Ascending aorta (tissue), 2 donors: ENCODE measurements around the gene STK4. TPM values are rescaled to one million over a fixed set of nuclear protein-coding genes. Genes with fewer than 3 reads are reported as not detected.
"Not testable (repeated sequence)": the region's sequence is repeated elsewhere in the genome, so short reads cannot be mapped to it uniquely, and the experiment has no call there.

Experiments
- DNase-seq, 2 donors: peaks; one replicate each; pipeline ENCODE4 v3.0.0-alpha.2; 2019; ENCODE audit warnings: low spot score in 2 of 2
- H3K27ac ChIP-seq, 2 donors: fragments of 200-600 bp; sonication (generic); one replicate each; pipeline ENCODE4 v1.5.1; 2016 to 2017; ENCODE audit warnings: mild to moderate bottlenecking in 1 of 2
- H3K27me3 ChIP-seq: fragments of 200-600 bp; sonication (generic); one replicate; pipeline ENCODE4 v1.5.1; 2017
- H3K36me3 ChIP-seq, 2 donors: fragments of 200-600 bp; sonication (generic); one replicate each; pipeline ENCODE4 v1.5.1; 2016
- H3K4me1 ChIP-seq, 2 donors: fragments of 200-600 bp; sonication (generic); one replicate each; pipeline ENCODE4 v1.5.1; 2016 to 2017; ENCODE audit warnings: mild to moderate bottlenecking in 1 of 2
- H3K4me3 ChIP-seq, 2 donors: fragments of 200-600 bp; sonication (generic); one replicate each; pipeline ENCODE4 v1.5.1; 2016 to 2017; ENCODE audit warnings: mild to moderate bottlenecking in 1 of 2
- H3K9me3 ChIP-seq, 2 donors: fragments of 200-600 bp; sonication (generic); one replicate each; pipeline ENCODE4 v1.5.1; 2016
- intact Hi-C: fragments of 100-400 bp; cut with DNase I; formaldehyde crosslinking; loops from one replicate; pipeline ENCODE4 v1.15.1; 2023
- total RNA-seq: library from RNA; depleted of rRNA; stranded (reverse); fragments of >200 nt; gene quantifications from one replicate; pipeline ENCODE4 v1.1.0, GENCODE V29; 2016
- TF ChIP-seq, protein P1 (sequence below), 3 experiments: fragments of 200-600 bp in 2 of 3; fragments of 450-650 bp in 1 of 3; sonication (generic) in 2 of 3; IDR thresholded peaks; one replicate each; pipeline ENCODE4 v1.5.1; 2016 to 2019; ENCODE audit warnings: antibody characterized with exemption in 3 of 3, mild to moderate bottlenecking in 1 of 3, moderate library complexity in 1 of 3

STK4 gene
- total RNA-seq, 1 donor from 2014 or later = 20.6 TPM

- Histone ChIP-seq H3K27ac (no peak overlapping the region), H3K4me3 (no peak overlapping the region), H3K4me1 (no peaks in the 10 kb centered on the region), H3K36me3 (peaks cover 5 to 10% of the 10 kb centered on the region in 2 donors), H3K27me3 (no peaks in the 10 kb centered on the region), H3K9me3 (no peaks in the 10 kb centered on the region)
- TF ChIP-seq, protein P1, sequence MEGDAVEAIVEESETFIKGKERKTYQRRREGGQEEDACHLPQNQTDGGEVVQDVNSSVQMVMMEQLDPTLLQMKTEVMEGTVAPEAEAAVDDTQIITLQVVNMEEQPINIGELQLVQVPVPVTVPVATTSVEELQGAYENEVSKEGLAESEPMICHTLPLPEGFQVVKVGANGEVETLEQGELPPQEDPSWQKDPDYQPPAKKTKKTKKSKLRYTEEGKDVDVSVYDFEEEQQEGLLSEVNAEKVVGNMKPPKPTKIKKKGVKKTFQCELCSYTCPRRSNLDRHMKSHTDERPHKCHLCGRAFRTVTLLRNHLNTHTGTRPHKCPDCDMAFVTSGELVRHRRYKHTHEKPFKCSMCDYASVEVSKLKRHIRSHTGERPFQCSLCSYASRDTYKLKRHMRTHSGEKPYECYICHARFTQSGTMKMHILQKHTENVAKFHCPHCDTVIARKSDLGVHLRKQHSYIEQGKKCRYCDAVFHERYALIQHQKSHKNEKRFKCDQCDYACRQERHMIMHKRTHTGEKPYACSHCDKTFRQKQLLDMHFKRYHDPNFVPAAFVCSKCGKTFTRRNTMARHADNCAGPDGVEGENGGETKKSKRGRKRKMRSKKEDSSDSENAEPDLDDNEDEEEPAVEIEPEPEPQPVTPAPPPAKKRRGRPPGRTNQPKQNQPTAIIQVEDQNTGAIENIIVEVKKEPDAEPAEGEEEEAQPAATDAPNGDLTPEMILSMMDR (IDR thresholded peaks at IDR 0.05) = no peak
- DNase-seq = no peak
- intact Hi-C loops = no loop called here
Observed at GRCh38 chr20:45008521-45009049, 42.3 kb downstream of the STK4 start.

- no peak for DNase-seq
- no peak overlapping the region for H3K4me3 ChIP-seq
- H3K27me3 ChIP-seq = no peaks in the 10 kb centered on the region
- H3K36me3 ChIP-seq = peaks cover 0 to 7% of the 10 kb centered on the region in 2 donors
- H3K9me3 ChIP-seq = no peaks in the 10 kb centered on the region
- no peak overlapping the region for H3K27ac ChIP-seq
- TF ChIP-seq, protein P1 (IDR thresholded peaks at IDR 0.05) = no peak
- no peaks in the 10 kb centered on the region for H3K4me1 ChIP-seq
- intact Hi-C loops = no loop called here
Observed at GRCh38 chr20:45010399-45010828, 44.1 kb downstream of the STK4 start.

DNA sequence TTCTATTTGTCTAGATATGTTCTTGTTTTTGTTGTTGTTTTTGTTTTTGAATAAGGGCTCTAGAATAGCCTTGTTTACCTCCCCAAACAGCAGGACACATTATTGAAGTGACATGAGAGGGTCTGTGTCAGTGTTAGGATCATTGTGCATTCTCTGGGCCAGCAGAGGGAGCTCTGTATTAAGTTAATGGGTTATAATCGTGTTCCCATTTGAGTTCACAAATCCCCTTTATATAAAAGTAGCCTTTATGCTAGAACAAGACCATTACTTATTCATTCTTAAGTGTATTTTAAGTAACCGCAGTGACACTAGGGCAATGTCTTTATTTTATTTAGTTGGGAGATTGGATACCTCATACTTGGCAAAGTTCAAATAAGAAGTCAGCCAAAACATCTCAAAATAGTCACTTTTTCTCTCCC is 44.8 kb downstream of the STK4 start:
- peak in 1 of 2 donors; percentile 71 for DNase-seq
- no peaks in the 10 kb centered on the region for H3K9me3 ChIP-seq
- H3K36me3 ChIP-seq = peaks cover 0 to 7% of the 10 kb centered on the region in 2 donors
- intact Hi-C loops = loop anchor here (1.0 kb wide), 1 partner anchor 84 kb away; no protein-coding TSS in a partner anchor
- no peak overlapping the region for H3K4me3 ChIP-seq
- no peak overlapping the region for H3K27ac ChIP-seq
- TF ChIP-seq, protein P1 (IDR thresholded peaks at IDR 0.05) = peak; percentile 27 to 69 (median 32)
- no peaks in the 10 kb centered on the region for H3K27me3 ChIP-seq
- no peaks in the 10 kb centered on the region for H3K4me1 ChIP-seq

DNA sequence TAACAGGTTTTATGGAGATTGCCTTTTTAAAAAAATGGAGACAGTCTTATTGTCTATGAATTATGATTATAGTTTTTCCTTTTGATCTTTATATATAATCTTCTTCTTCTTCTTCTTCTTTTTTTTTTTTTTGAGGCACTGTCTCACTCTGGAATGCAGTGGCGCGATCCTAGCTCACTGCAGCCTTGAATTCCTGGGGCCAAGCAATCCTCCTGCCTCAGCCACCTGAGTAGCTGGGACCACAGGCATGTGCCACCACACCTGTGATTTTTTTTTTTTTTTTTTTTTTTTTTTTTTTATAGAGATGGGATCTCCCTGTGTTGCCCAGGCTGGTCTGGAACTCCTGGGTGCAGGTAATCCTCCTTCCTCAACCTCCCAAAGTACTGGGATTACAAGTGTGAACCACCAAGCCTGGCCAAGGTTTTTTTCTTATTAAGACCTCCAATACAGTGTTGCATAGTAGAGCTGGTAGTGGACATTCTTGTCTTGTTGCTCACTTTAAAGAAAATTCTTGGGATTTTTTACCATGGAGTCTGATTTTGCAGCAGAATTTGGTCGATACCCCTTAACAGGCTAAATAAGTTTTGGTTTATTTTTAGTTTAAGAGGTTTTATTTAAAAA is 46.5 kb downstream of the STK4 start:
- H3K27ac ChIP-seq = no peak overlapping the region
- no peak for DNase-seq
- no peaks in the 10 kb centered on the region for H3K9me3 ChIP-seq
- TF ChIP-seq, protein P1 (IDR thresholded peaks at IDR 0.05) = no peak
- H3K36me3 ChIP-seq = peaks cover 8 to 9% of the 10 kb centered on the region in 2 donors
- H3K4me1 ChIP-seq = no peaks in the 10 kb centered on the region
- no peak overlapping the region for H3K4me3 ChIP-seq
- no peaks in the 10 kb centered on the region for H3K27me3 ChIP-seq
- intact Hi-C loops = no loop called here

GRCh38 chr20:45014131-45014530 is 47.8 kb downstream of the STK4 start:
- H3K4me1 ChIP-seq, intact Hi-C loops, H3K27me3 ChIP-seq, H3K4me3 ChIP-seq, H3K27ac ChIP-seq, DNase-seq, H3K9me3 ChIP-seq, H3K36me3 ChIP-seq: not testable (repeated sequence)

GRCh38 chr20:45014671-45015415 is 48.5 kb downstream of the STK4 start:
- Histone ChIP-seq H3K27me3 (no peaks in the 10 kb centered on the region), H3K27ac (no peak overlapping the region), H3K36me3 (peaks cover 2 to 9% of the 10 kb centered on the region in 2 donors), H3K4me3 (no peak overlapping the region), H3K9me3 (no peaks in the 10 kb centered on the region), H3K4me1 (no peaks in the 10 kb centered on the region)
- intact Hi-C loops = no loop called here
- no peak for DNase-seq
- TF ChIP-seq, protein P1 (IDR thresholded peaks at IDR 0.05) = no peak
